ENCODE measurements around the gene CYP4F22. TPM values are rescaled to one million over a fixed set of nuclear protein-coding genes. Genes with fewer than 3 reads are reported as not detected.

CYP4F22 gene
- total and polyA plus RNA-seq, 2 of the 8 experiments (the other 6 are each of a cell fraction or from before 2014, with no cell fraction given): not detected

DNA sequence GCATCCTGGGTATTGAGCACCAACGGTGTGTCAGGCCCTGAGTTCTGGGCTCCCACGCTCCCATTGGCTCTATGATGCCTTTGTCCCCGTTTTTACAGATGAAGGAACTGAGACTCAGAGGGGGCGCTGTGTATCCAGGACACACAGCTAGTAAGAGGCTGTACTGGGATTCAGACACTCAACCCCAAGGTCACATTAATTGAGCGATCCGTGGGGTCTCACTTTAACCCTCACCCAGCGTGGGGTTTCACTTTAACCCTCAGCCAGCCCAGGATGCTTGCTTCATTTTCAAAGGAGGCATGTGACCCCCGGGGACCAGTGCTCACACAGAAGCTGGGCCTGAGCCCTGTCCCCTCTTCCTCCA, 42.6 kb downstream of the CYP4F22 start:
- FAIRE-seq (no peak), DNase-seq (ENCODE audit: low read depth in 1 of 2, low spot score in 2 of 2) (no peak)
- Histone ChIP-seq H2AFZ (ENCODE audit: low read length) (no peak overlapping the region), H2BK20ac (ENCODE audit: low read length) (no peak overlapping the region), H3K4me3 (ENCODE audit: extremely low read depth in 1 of 4, insufficient read depth in 2 of 4, low read depth in 3 of 4, low read length in 4 of 4) (no peak overlapping the region), H2BK15ac (ENCODE audit: low read length) (no peak overlapping the region), H3K23me2 (ENCODE audit: low read depth, low read length) (no peaks in the 10 kb centered on the region; the same call in 1 of the 2 replicates), H3K4me2 (ENCODE audit: insufficient read depth in 1 of 2, low read depth in 2 of 2, low read length in 2 of 2) (no peak overlapping the region), H4K20me1 (replicated peaks in 1 of 2; ENCODE audit: control insufficient read depth in 1 of 2, insufficient read depth in 2 of 2, low read length in 2 of 2) (no peaks in the 10 kb centered on the region), H2BK12ac (ENCODE audit: low read depth, low read length) (no peak overlapping the region), H3K9me3 (ENCODE audit: insufficient read depth in 2 of 2, low read depth in 1 of 2, low read length in 1 of 2) (peaks cover 20 to 54% of the 10 kb centered on the region in 2 experiments), H3K36me3 (ENCODE audit: control insufficient read depth in 2 of 4, insufficient read depth in 4 of 4, low read length in 3 of 4) (no peaks in the 10 kb centered on the region), H3K18ac (ENCODE audit: extremely low read depth, low read length) (no peak overlapping the region), H2BK120ac (replicated peaks; ENCODE audit: low read depth, low read length) (no peak overlapping the region), H3K56ac (replicated peaks; ENCODE audit: insufficient read length, low read depth, low read length) (no peak overlapping the region), H3K23ac (ENCODE audit: insufficient read length) (no peak overlapping the region), H3K4ac (replicated peaks; ENCODE audit: insufficient read length, low read depth, low read length) (no peak overlapping the region), H3K27ac (ENCODE audit: low read depth, low read length) (no peak overlapping the region), H3K79me1 (ENCODE audit: low read depth, low read length) (no peaks in the 10 kb centered on the region), H3K14ac (ENCODE audit: insufficient read length) (no peak overlapping the region), H2AK5ac (ENCODE audit: low read depth, low read length) (no peak overlapping the region), H2BK5ac (ENCODE audit: low read depth, low read length) (no peak overlapping the region), H3K79me2 (ENCODE audit: control insufficient read depth in 1 of 2, insufficient read depth in 2 of 2, low read length in 2 of 2) (no peaks in the 10 kb centered on the region), H3K27me3 (replicated peaks in 1 of 4; ENCODE audit: control insufficient read depth in 3 of 4, extremely low read depth in 1 of 4, insufficient read depth in 3 of 4, low read length in 3 of 4) (no peaks in the 10 kb centered on the region), H3K9ac (replicated peaks in 1 of 4; ENCODE audit: extremely low read depth in 1 of 4, low read depth in 3 of 4, low read length in 3 of 4) (no peak overlapping the region), H4K8ac (ENCODE audit: extremely low read depth, insufficient read depth, low read length) (no peak overlapping the region), H3K4me1 (replicated peaks in 1 of 4; ENCODE audit: control insufficient read depth in 3 of 4, insufficient read depth in 4 of 4, low read length in 3 of 4) (no peaks in the 10 kb centered on the region), H4K5ac (ENCODE audit: insufficient read length, low read depth, low read length) (no peak overlapping the region), H4K91ac (replicated peaks; ENCODE audit: insufficient read length, low read length) (no peak overlapping the region)
- CTCF ChIA-PET (ENCODE audit: partially characterized antibody): interaction anchor here (1.3 kb wide), 1 partner anchor 132 kb away, joined by 3 read pairs; the partner anchor contains the start of gene AKAP8L
- POLR2A ChIA-PET (ENCODE audit: partially characterized antibody): no interaction called here
- no peak for TF ChIP-seq CHD2 (IDR thresholded peaks at IDR 0.05; ENCODE audit: low read length)
- TF ChIP-seq EZH2 (IDR thresholded peaks at IDR 0.05; ENCODE audit: low read depth, low read length, severe bottlenecking): no peak
- TF ChIP-seq, protein P1, sequence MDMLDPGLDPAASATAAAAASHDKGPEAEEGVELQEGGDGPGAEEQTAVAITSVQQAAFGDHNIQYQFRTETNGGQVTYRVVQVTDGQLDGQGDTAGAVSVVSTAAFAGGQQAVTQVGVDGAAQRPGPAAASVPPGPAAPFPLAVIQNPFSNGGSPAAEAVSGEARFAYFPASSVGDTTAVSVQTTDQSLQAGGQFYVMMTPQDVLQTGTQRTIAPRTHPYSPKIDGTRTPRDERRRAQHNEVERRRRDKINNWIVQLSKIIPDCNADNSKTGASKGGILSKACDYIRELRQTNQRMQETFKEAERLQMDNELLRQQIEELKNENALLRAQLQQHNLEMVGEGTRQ (IDR thresholded peaks at IDR 0.05; ENCODE audit: low read length): no peak
- TF ChIP-seq BRCA1 (IDR thresholded peaks at IDR 0.05; ENCODE audit: low read depth, low read length): no peak
- no peak for TF ChIP-seq MAFK (IDR thresholded peaks at IDR 0.05; ENCODE audit: low read depth, low read length)
- no peak for TF ChIP-seq SP2 (IDR thresholded peaks at IDR 0.05; ENCODE audit: low read length)
- TF ChIP-seq ASH2L (IDR thresholded peaks at IDR 0.05; ENCODE audit: low read length): no peak
- 77% methylated on average over 8 of the region's 8 CpGs; no CpG with 5 or more reads in 1 of the 2 experiments for WGBS, 2 experiments (ENCODE audit: extremely low coverage in 1 of 2, insufficient coverage in 1 of 2, insufficient read length in 1 of 2, insufficient replicate concordance in 2 of 2, low coverage in 1 of 2, low lambda C conversion rate in 2 of 2, missing lambda C conversion rate in 1 of 2)
